CD8-positive, alpha-beta memory T cell (primary cell): ENCODE measurements around the gene DDX5. TPM values are rescaled to one million over a fixed set of nuclear protein-coding genes. Genes with fewer than 3 reads are reported as not detected.

Experiments used
- CTCF ChIA-PET: fragments of 350-600 bp; sonication (Branson Sonifier 250); formaldehyde crosslinking; loops from one replicate; lab custom pipeline; 2021; ENCODE audit warnings: antibody characterized with exemption; lab: Charles Lee
- POLR2A ChIA-PET: fragments of 350-600 bp; sonication (Branson Sonifier 250); formaldehyde crosslinking; loops from one replicate; lab custom pipeline; 2021; ENCODE audit warnings: antibody characterized with exemption; lab: Charles Lee
- DNase-seq, 5 donors: peaks; one replicate each; pipeline versions ENCODE4 v3.0.0 to v3.0.0-alpha.2; 2020 to 2022; ENCODE audit warnings: mixed read lengths in 1 of 5
- H3K27ac ChIP-seq: one replicate; pipeline ENCODE4 v1.7.0; 2013; ENCODE audit warnings: low read depth, mild to moderate bottlenecking, low read length, moderate library complexity
- H3K27me3 ChIP-seq: 2 replicates; pipeline ENCODE4 v1.7.0; 2013; ENCODE audit warnings: low read length, mild to moderate bottlenecking; ENCODE audit not compliant: insufficient read depth, poor library complexity, severe bottlenecking
- H3K36me3 ChIP-seq: 2 replicates; pipeline ENCODE4 v1.7.0; 2013; ENCODE audit warnings: mild to moderate bottlenecking, low read length, moderate library complexity; ENCODE audit not compliant: insufficient read depth
- H3K4me1 ChIP-seq: 2 replicates; pipeline ENCODE4 v1.7.0; 2013; ENCODE audit warnings: mild to moderate bottlenecking, low read length, moderate library complexity; ENCODE audit not compliant: insufficient read depth
- H3K4me3 ChIP-seq: 2 replicates; pipeline ENCODE4 v1.7.0; 2013; ENCODE audit warnings: mild to moderate bottlenecking, low read length
- H3K9me3 ChIP-seq: 2 replicates; pipeline ENCODE4 v1.7.0; 2013; ENCODE audit warnings: mild to moderate bottlenecking, low read length
- H3K27ac Mint-ChIP-seq, 8 donors: one replicate each; pipeline ENCODE4 v1.8.0; 2020 to 2021; ENCODE audit warnings: mixed read lengths in 8 of 8, mild to moderate bottlenecking in 6 of 8, inconsistent platforms in 3 of 8, moderate library complexity in 3 of 8
- H3K27me3 Mint-ChIP-seq, 2 donors: one replicate each; pipeline ENCODE4 v1.8.0; 2020 to 2021; ENCODE audit warnings: mixed read lengths in 2 of 2, mild to moderate bottlenecking in 1 of 2, moderate library complexity in 1 of 2
- H3K36me3 Mint-ChIP-seq, 3 donors: one replicate each; pipeline ENCODE4 v1.8.0; 2020 to 2021; ENCODE audit warnings: mixed read lengths in 3 of 3, inconsistent platforms in 1 of 3, mild to moderate bottlenecking in 1 of 3
- H3K4me1 Mint-ChIP-seq, 3 donors: one replicate each; pipeline ENCODE4 v1.8.0; 2020 to 2021; ENCODE audit warnings: mixed read lengths in 3 of 3, inconsistent platforms in 1 of 3, mild to moderate bottlenecking in 1 of 3
- H3K4me3 Mint-ChIP-seq, 7 donors: one replicate each; pipeline ENCODE4 v1.8.0; 2020 to 2021; ENCODE audit warnings: mixed read lengths in 7 of 7, mild to moderate bottlenecking in 6 of 7, moderate library complexity in 4 of 7, inconsistent platforms in 2 of 7
- H3K9me3 Mint-ChIP-seq, 5 donors: one replicate each; pipeline ENCODE4 v1.8.0; 2020 to 2022; ENCODE audit warnings: mixed read lengths in 5 of 5, mild to moderate bottlenecking in 3 of 5, moderate library complexity in 2 of 5, inconsistent platforms in 1 of 5
- polyA plus RNA-seq: library from polyadenylated mRNA; unstranded; fragments of 300-500 nt; fragmentation: Illumina TruSeq; gene quantifications from one replicate; pipeline ENCODE4 v1.2.3, GENCODE V29; 2021
- total RNA-seq, 2 experiments: library from RNA; stranded (reverse); gene quantifications; one replicate each; pipeline ENCODE4 v1.2.3, GENCODE V29; 2021

Gene DDX5
- total and polyA plus RNA-seq, 3 experiments from 2014 or later = 855 to 1,275 (median 861) TPM

DNA sequence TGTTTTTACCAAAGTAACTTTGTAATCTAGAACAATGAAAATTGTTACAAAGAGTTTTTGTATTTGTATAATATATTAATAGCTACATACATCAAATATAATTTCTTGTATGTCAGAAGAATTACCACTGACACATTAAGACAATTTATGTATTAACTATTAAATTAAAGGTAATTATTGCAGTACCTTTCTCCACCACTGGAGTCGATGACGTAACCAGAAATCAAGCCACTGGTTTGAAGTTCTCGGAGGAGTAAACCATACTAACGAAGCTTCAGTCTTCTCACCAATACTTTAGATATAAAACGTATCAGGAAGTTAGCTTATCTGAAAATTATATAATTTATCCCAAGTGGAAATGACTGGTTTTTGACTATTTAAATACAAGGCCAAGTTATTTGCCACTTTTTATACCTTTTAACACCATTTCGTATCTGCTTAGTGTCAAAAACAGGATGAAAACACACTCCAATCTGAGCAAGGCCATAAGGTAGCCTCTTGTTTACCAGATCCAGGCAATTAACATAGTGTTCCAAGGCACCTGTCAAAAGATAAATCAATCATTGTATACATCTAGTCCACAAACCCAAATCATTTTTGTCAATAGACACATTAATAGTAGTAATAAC, 13.5 kb downstream of the DDX5 start:
- H3K9me3 Mint-ChIP-seq = no peaks in the 10 kb centered on the region
- peaks cover 0 to 64% (median 5%) of the 10 kb centered on the region in 3 donors for H3K36me3 Mint-ChIP-seq
- Histone ChIP-seq H3K9me3 (no peaks in the 10 kb centered on the region), H3K27me3 (no peaks in the 10 kb centered on the region), H3K4me3 (no peak overlapping the region), H3K4me1 (peaks cover 37% of the 10 kb centered on the region), H3K36me3 (peaks cover 16% of the 10 kb centered on the region), H3K27ac (no peak overlapping the region)
- peaks cover 37 to 53% (median 46%) of the 10 kb centered on the region in 3 donors for H3K4me1 Mint-ChIP-seq
- DNase-seq = peak in 3 of 5 donors; percentile 25 to 36 (median 28)
- peak overlapping the region in 2 of 7 donors; percentile 41 to 64 for H3K4me3 Mint-ChIP-seq
- H3K27me3 Mint-ChIP-seq = peaks cover 0 to 11% of the 10 kb centered on the region in 2 donors
- H3K27ac Mint-ChIP-seq = peak overlapping the region in 6 of 8 donors; percentile 26 to 83 (median 67)
- ChIA-PET CTCF (interaction anchor here (1.4 to 4.9 kb wide), 3 partner anchors 14 to 73 kb away, joined by 12 to 32 read pairs (median 14); partner anchors contain the start of genes CEP95 and DDX5), POLR2A (interaction anchor here (1.5 to 2.0 kb wide), 2 partner anchors 12 to 14 kb away, joined by 14 to 18 read pairs; partner anchors contain the start of genes CEP95 and DDX5)

DNA sequence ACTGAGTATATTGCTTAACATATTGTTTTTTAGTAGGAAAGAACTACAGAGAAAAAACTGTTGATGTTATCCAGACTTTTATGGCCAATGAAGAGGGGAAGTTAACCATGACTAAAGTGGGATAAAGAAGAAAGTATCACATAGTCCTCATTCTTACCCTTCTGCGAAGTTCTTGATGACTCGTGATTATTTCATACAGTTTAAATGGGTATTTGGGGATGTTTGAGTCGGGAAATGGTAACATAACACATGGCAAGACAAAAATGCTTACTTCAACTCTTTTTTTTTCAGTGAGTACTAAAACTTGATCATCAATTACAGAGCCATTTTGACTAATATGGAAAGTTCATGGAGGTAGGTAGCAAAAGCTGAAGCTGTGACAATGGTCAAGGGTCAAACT, 14.1 kb downstream of the DDX5 start:
- ChIA-PET CTCF (interaction anchor here (1.0 to 4.9 kb wide), 6 partner anchors 14 to 170 kb away, joined by 3 to 32 read pairs (median 13); partner anchors contain the start of genes CEP95 and DDX5), POLR2A (interaction anchor here (0.6 to 2.5 kb wide), 4 partner anchors 12 to 71 kb away, joined by 3 to 18 read pairs (median 12); partner anchors contain the start of genes CEP95 and DDX5)

GRCh38 chr17:64491034-64491860, 14.8 kb downstream of the DDX5 start:
- ChIA-PET POLR2A (interaction anchor here (0.6 to 2.5 kb wide), 5 partner anchors 13 to 70 kb away, joined by 3 to 14 read pairs (median 9); partner anchors contain the start of genes CEP95 and DDX5), CTCF (interaction anchor here (1.0 to 4.9 kb wide), 8 partner anchors 12 to 170 kb away, joined by 3 to 32 read pairs (median 4); partner anchors contain the start of genes CEP95 and DDX5)
- Histone ChIP-seq H3K36me3 (peaks cover 16% of the 10 kb centered on the region), H3K27ac (no peak overlapping the region), H3K4me1 (peaks cover 29% of the 10 kb centered on the region), H3K9me3 (no peaks in the 10 kb centered on the region), H3K27me3 (no peaks in the 10 kb centered on the region), H3K4me3 (no peak overlapping the region)
- Mint-ChIP-seq H3K27ac (peak overlapping the region in 1 of 8 donors; percentile 92), H3K4me3 (peak overlapping the region in 1 of 7 donors; percentile 46), H3K36me3 (peaks cover 0 to 57% (median 5%) of the 10 kb centered on the region in 3 donors), H3K9me3 (no peaks in the 10 kb centered on the region), H3K27me3 (no peaks in the 10 kb centered on the region), H3K4me1 (peaks cover 24 to 39% (median 34%) of the 10 kb centered on the region in 3 donors)
- DNase-seq = peak; percentile 9 to 55 (median 33)

More for the DNA sequence above, 14.1 kb downstream of the DDX5 start:
- Mint-ChIP-seq H3K9me3 (no peaks in the 10 kb centered on the region), H3K27ac (no peak overlapping the region), H3K4me3 (no peak overlapping the region), H3K36me3 (peaks cover 0 to 63% (median 5%) of the 10 kb centered on the region in 3 donors), H3K4me1 (peaks cover 31 to 47% (median 40%) of the 10 kb centered on the region in 3 donors), H3K27me3 (peaks cover 0 to 7% of the 10 kb centered on the region in 2 donors)
- peaks cover 31% of the 10 kb centered on the region for H3K4me1 ChIP-seq
- no peak overlapping the region for H3K27ac ChIP-seq
- DNase-seq = no peak
- no peaks in the 10 kb centered on the region for H3K27me3 ChIP-seq
- peaks cover 16% of the 10 kb centered on the region for H3K36me3 ChIP-seq
- no peak overlapping the region for H3K4me3 ChIP-seq
- H3K9me3 ChIP-seq = no peaks in the 10 kb centered on the region

- H3K4me3 Mint-ChIP-seq = no peak overlapping the region
- Histone ChIP-seq H3K4me1 (peaks cover 9% of the 10 kb centered on the region), H3K27me3 (no peaks in the 10 kb centered on the region), H3K4me3 (no peak overlapping the region), H3K36me3 (peaks cover 16% of the 10 kb centered on the region), H3K9me3 (no peaks in the 10 kb centered on the region), H3K27ac (no peak overlapping the region)
- DNase-seq = no peak
- peaks cover 11 to 26% (median 20%) of the 10 kb centered on the region in 3 donors for H3K4me1 Mint-ChIP-seq
- POLR2A ChIA-PET = no interaction called here
- no peak overlapping the region for H3K27ac Mint-ChIP-seq
- H3K36me3 Mint-ChIP-seq = peaks cover 0 to 74% (median 14%) of the 10 kb centered on the region in 3 donors
- H3K9me3 Mint-ChIP-seq = no peaks in the 10 kb centered on the region
- H3K27me3 Mint-ChIP-seq = no peaks in the 10 kb centered on the region
- CTCF ChIA-PET = interaction anchor here (0.6 to 3.6 kb wide), 3 partner anchors 69 to 586 kb away, joined by 3 to 32 read pairs (median 4); no protein-coding TSS in a partner anchor
Observed at GRCh38 chr17:64488301-64488700, 17.8 kb downstream of the DDX5 start.

DNA sequence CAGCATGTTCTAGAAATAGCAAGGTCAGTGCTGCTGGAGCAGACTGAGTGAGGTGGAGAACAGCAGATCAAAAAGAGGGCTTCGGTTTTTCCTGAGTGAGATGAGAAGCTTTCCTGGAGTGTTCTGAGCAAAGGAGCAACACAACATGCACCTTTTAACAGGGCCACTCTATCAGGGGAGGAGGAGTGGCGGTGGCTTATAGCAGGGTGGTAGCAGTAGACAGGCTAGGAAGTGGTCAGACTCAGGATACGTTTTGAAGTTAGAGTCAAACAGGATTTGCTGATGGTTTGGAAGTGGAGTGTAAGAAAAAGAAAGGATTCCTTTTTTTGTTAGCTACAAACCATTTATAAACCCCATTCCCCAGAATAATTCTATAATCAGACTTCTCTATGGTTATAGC, 21.7 kb downstream of the DDX5 start:
- Histone ChIP-seq H3K4me3 (no peak overlapping the region), H3K27me3 (no peaks in the 10 kb centered on the region)
- POLR2A ChIA-PET = no interaction called here

GRCh38 chr17:64480951-64481350, 25.1 kb downstream of the DDX5 start:
- Mint-ChIP-seq H3K36me3 (peaks cover 3 to 67% (median 10%) of the 10 kb centered on the region in 3 donors), H3K4me3 (no peak overlapping the region), H3K4me1 (peaks cover 7 to 20% (median 19%) of the 10 kb centered on the region in 3 donors), H3K9me3 (no peaks in the 10 kb centered on the region), H3K27ac (no peak overlapping the region), H3K27me3 (no peaks in the 10 kb centered on the region)
- Histone ChIP-seq H3K27me3 (no peaks in the 10 kb centered on the region), H3K36me3 (peaks cover 9% of the 10 kb centered on the region), H3K4me3 (no peak overlapping the region), H3K27ac (no peak overlapping the region), H3K9me3 (no peaks in the 10 kb centered on the region), H3K4me1 (peaks cover 3% of the 10 kb centered on the region)
- CTCF ChIA-PET = no interaction called here
- no peak for DNase-seq
- POLR2A ChIA-PET = no interaction called here

More for the DNA sequence above, 21.7 kb downstream of the DDX5 start:
- H3K27ac ChIP-seq = no peak overlapping the region
- H3K4me1 Mint-ChIP-seq = peaks cover 7 to 20% (median 13%) of the 10 kb centered on the region in 3 donors
- no peaks in the 10 kb centered on the region for H3K9me3 ChIP-seq
- H3K36me3 ChIP-seq = peaks cover 9% of the 10 kb centered on the region
- DNase-seq = no peak
- H3K27ac Mint-ChIP-seq = peak overlapping the region in 4 of 8 donors; percentile 30 to 82 (median 62)
- no peaks in the 10 kb centered on the region for H3K9me3 Mint-ChIP-seq
- H3K36me3 Mint-ChIP-seq = peaks cover 3 to 70% (median 10%) of the 10 kb centered on the region in 3 donors
- H3K4me1 ChIP-seq = peaks cover 3% of the 10 kb centered on the region
- H3K4me3 Mint-ChIP-seq = no peak overlapping the region
- H3K27me3 Mint-ChIP-seq = no peaks in the 10 kb centered on the region
- CTCF ChIA-PET = no interaction called here

DNA sequence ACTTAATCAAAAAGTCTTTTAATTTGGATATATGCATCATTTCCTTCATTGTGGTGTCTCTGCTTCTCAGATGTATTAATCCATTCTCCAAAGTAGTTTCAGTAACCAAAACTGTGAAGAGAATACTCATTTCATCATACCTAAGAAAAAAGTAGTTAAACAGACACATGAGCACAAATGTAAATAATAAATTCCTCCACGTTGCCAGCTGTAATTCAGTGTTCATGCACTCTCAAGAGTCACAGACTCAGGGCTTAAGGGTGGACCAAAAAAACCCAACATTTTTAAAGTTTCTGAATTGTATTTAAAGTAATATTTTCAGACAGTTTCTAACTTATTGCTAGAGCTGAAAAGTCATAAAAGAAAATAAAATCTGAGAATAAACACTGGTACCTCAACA, 28.2 kb downstream of the DDX5 start:
- Histone ChIP-seq H3K9me3 (no peaks in the 10 kb centered on the region), H3K27me3 (no peaks in the 10 kb centered on the region), H3K36me3 (peaks cover 5% of the 10 kb centered on the region), H3K27ac (no peak overlapping the region), H3K4me1 (no peaks in the 10 kb centered on the region), H3K4me3 (no peak overlapping the region)
- peaks cover 1 to 37% (median 3%) of the 10 kb centered on the region in 3 donors for H3K36me3 Mint-ChIP-seq
- CTCF ChIA-PET = interaction anchor here (1.3 kb wide), 1 partner anchor 57 kb away, joined by 3 read pairs; no protein-coding TSS in a partner anchor
- POLR2A ChIA-PET = no interaction called here
- peak overlapping the region in 1 of 8 donors; percentile 54 for H3K27ac Mint-ChIP-seq
- H3K4me1 Mint-ChIP-seq = peaks cover 0 to 6% (median 5%) of the 10 kb centered on the region in 3 donors
- no peak overlapping the region for H3K4me3 Mint-ChIP-seq
- DNase-seq = no peak
- H3K27me3 Mint-ChIP-seq = no peaks in the 10 kb centered on the region
- no peaks in the 10 kb centered on the region for H3K9me3 Mint-ChIP-seq
